Measurements from ENCODE around the gene OTOA.

GRCh38 chr16:21646091-21646490, 17.7 kb upstream of the OTOA start:
- TF ChIP-seq POU5F1 (IDR thresholded peaks at IDR 0.05; ENCODE audit: low read depth, low read length): no peak
- TF ChIP-seq POLR2A (IDR thresholded peaks at IDR 0.05; ENCODE audit: control extremely low read depth in 1 of 2, low read depth in 2 of 2, low read length in 2 of 2): no peak

Data from H1 (cell line).